NCI-H2029 treated with DMSO at 0.1 percent for 48 hours (cell line): Measurements from ENCODE around the gene SLC24A3.

ENCODE experiments used
- DNase-seq: peaks from one replicate; lab custom pipeline; 2025; lab: John Stamatoyannopoulos, UW

The SLC24A3 gene

GRCh38 chr20:19341348-19342053, 129.1 kb downstream of the SLC24A3 start:
- DNase-seq, result no peak

- DNase-seq, result no peak
Observed at GRCh38 chr20:19344341-19344740, 131.9 kb downstream of the SLC24A3 start.

GRCh38 chr20:19347943-19348456, 135.6 kb downstream of the SLC24A3 start:
- no peak for DNase-seq

GRCh38 chr20:19348582-19348981, 136.1 kb downstream of the SLC24A3 start:
- DNase-seq, result peak; percentile 25

GRCh38 chr20:19349879-19350278, 137.4 kb downstream of the SLC24A3 start:
- no peak for DNase-seq

GRCh38 chr20:19351542-19351941, 139.1 kb downstream of the SLC24A3 start:
- DNase-seq, result no peak

- no peak for DNase-seq
Observed at GRCh38 chr20:19354950-19355349, 142.5 kb downstream of the SLC24A3 start.

GRCh38 chr20:19361790-19362189, 149.3 kb downstream of the SLC24A3 start:
- no peak for DNase-seq

GRCh38 chr20:19363476-19363875, 151.0 kb downstream of the SLC24A3 start:
- DNase-seq, result no peak

- DNase-seq, result no peak
Observed at GRCh38 chr20:19367591-19367990, 155.1 kb downstream of the SLC24A3 start.

GRCh38 chr20:19368351-19368750, 155.9 kb downstream of the SLC24A3 start:
- no peak for DNase-seq

- DNase-seq, result no peak
Observed at GRCh38 chr20:19370076-19371075, 157.9 kb downstream of the SLC24A3 start.

GRCh38 chr20:19371112-19371511, 158.7 kb downstream of the SLC24A3 start:
- DNase-seq, result no peak

GRCh38 chr20:19374216-19374615, 161.8 kb downstream of the SLC24A3 start:
- no peak for DNase-seq

GRCh38 chr20:19375395-19375794, 163.0 kb downstream of the SLC24A3 start:
- DNase-seq, result no peak

GRCh38 chr20:19375801-19376200, 163.4 kb downstream of the SLC24A3 start:
- no peak for DNase-seq

- DNase-seq, result no peak
Observed at GRCh38 chr20:19376451-19377229, 164.2 kb downstream of the SLC24A3 start.

GRCh38 chr20:19378058-19378457, 165.6 kb downstream of the SLC24A3 start:
- DNase-seq, result no peak

- DNase-seq, result no peak
Observed at GRCh38 chr20:19380211-19380610, 167.8 kb downstream of the SLC24A3 start.

GRCh38 chr20:19381947-19382346, 169.5 kb downstream of the SLC24A3 start:
- no peak for DNase-seq

- no peak for DNase-seq
Observed at GRCh38 chr20:19382386-19383340, 170.2 kb downstream of the SLC24A3 start.
